HCT116 (cell line): ENCODE results near the gene MLX. TPM values are rescaled to one million over a fixed set of nuclear protein-coding genes. Genes with fewer than 3 reads are reported as not detected.

Experiments
- ATAC-seq: fragments of 200-7000 bp; cut with Tn5 transposase; 2 replicates; pipeline ENCODE4 v1.9.1; 2020; ENCODE audit warnings: mild to moderate bottlenecking, moderate library complexity
- BruUV-seq: library from RNA; stranded (reverse); fragments of 400-500 nt; replicated peaks from 2 replicates; lab custom pipeline; 2021; lab: Mats Ljungman, UMichigan
- CTCF ChIA-PET: fragments of 300-600 bp; sonication (Branson Sonifier 250); formaldehyde crosslinking; loops from one replicate; lab custom pipeline; 2021; ENCODE audit warnings: antibody characterized with exemption; lab: Charles Lee
- POLR2A ChIA-PET: fragments of 300-600, 350-600 bp; sonication (Branson Sonifier 250); formaldehyde crosslinking; loops from one replicate; lab custom pipeline; 2021; ENCODE audit warnings: antibody characterized with exemption; lab: Charles Lee
- RAD21 ChIA-PET, 2 experiments: fragments of 300-600 bp; sonication (Branson Sonifier 250); formaldehyde crosslinking; loops; one replicate each; lab custom pipeline; 2023; ENCODE audit warnings: low total read pairs in 2 of 2; ENCODE audit not compliant: uncharacterized antibody in 2 of 2, unreplicated experiment in 2 of 2, low non-redundant PET in 1 of 2; lab: Charles Lee
- DNase-seq: peaks from one replicate; pipeline ENCODE4 v3.0.0-alpha.2; 2010; ENCODE audit warnings: low read depth, low spot score
- H2AFZ ChIP-seq: fragments of 200-600 bp; shearing (Covaris generic), sonication (generic); 2 replicates; pipeline ENCODE4 v1.6.1; 2017; ENCODE audit warnings: low read depth, mixed run types, mixed read lengths, antibody characterized with exemption, low read length; ENCODE audit not compliant: poor library complexity, severe bottlenecking
- H3K27ac ChIP-seq: 2 replicates; pipeline ENCODE4 v1.5.1; 2012; ENCODE audit warnings: low read depth, low read length
- H3K27me3 ChIP-seq: fragments of 200-600 bp; sonication (generic); 2 replicates; pipeline ENCODE4 v1.6.1; 2016; ENCODE audit warnings: mixed run types, low read length, mixed read lengths; ENCODE audit not compliant: insufficient read depth
- H3K36me3 ChIP-seq, 2 experiments: fragments of 200-500 bp in 1 of 2; fragments of 200-600 bp in 1 of 2; sonication (Bioruptor generic) in 1 of 2; sonication (generic) in 1 of 2; 2 replicates each; pipeline versions ENCODE4 v1.5.1 to v1.6.1; 2014 to 2016; ENCODE audit warnings: low read length in 2 of 2, inconsistent platforms in 1 of 2, mixed read lengths in 1 of 2, mixed run types in 1 of 2; ENCODE audit not compliant: insufficient read depth in 2 of 2, control insufficient read depth in 1 of 2
- H3K4me1 ChIP-seq, 2 experiments: fragments of 200-600 bp in 1 of 2; sonication (generic) in 1 of 2; 2 replicates each; pipeline versions ENCODE4 v1.5.1 to v1.6.1; 2012 to 2017; ENCODE audit warnings: low read length in 2 of 2, inconsistent platforms in 1 of 2, mild to moderate bottlenecking in 1 of 2, mixed read lengths in 1 of 2, mixed run types in 1 of 2, moderate library complexity in 1 of 2; ENCODE audit not compliant: insufficient read depth in 2 of 2, control insufficient read depth in 1 of 2
- H3K4me2 ChIP-seq: fragments of 200-600 bp; sonication (generic); 2 replicates; pipeline ENCODE4 v1.6.1; 2017; ENCODE audit warnings: mixed run types, low read length, mixed read lengths
- H3K4me3 ChIP-seq, 2 experiments: fragments of 200-600 bp in 1 of 2; sonication (generic) in 1 of 2; replicated peaks in 1 of 2; 2 replicates each; pipeline ENCODE4 v1.5.1; 2011 to 2016; ENCODE audit warnings: low read length in 2 of 2, control low read depth in 1 of 2, low read depth in 1 of 2, mild to moderate bottlenecking in 1 of 2, mixed read lengths in 1 of 2, mixed run types in 1 of 2
- H3K79me2 ChIP-seq: fragments of 200-600 bp; sonication (generic); 2 replicates; pipeline ENCODE4 v1.6.1; 2017; ENCODE audit warnings: mild to moderate bottlenecking, mixed run types, low read length, moderate library complexity, mixed read lengths; ENCODE audit not compliant: insufficient read depth
- H3K9ac ChIP-seq: fragments of 200-600 bp; sonication (generic); 2 replicates; pipeline ENCODE4 v1.6.1; 2016; ENCODE audit warnings: low read length, mixed read lengths
- H3K9me2 ChIP-seq: fragments of 200-600 bp; sonication (generic), shearing (Covaris generic); 2 replicates; pipeline ENCODE4 v1.6.1; 2017; ENCODE audit warnings: mixed run types, mild to moderate bottlenecking, moderate library complexity; ENCODE audit not compliant: insufficient read depth
- H3K9me3 ChIP-seq, 2 experiments: fragments of 200-500 bp in 1 of 2; fragments of 200-600 bp in 1 of 2; sonication (Bioruptor generic) in 1 of 2; sonication (generic) in 1 of 2; 2 replicates each; pipeline ENCODE4 v1.6.1; 2014 to 2017; ENCODE audit warnings: low read length in 2 of 2, mixed read lengths in 2 of 2, inconsistent platforms in 1 of 2, low read depth in 1 of 2, mild to moderate bottlenecking in 1 of 2, mixed run types in 1 of 2, moderate library complexity in 1 of 2; ENCODE audit not compliant: control insufficient read depth in 1 of 2, insufficient read depth in 1 of 2
- H4K20me1 ChIP-seq: fragments of 200-600 bp; sonication (generic), shearing (Covaris generic); 2 replicates; pipeline ENCODE4 v1.6.1; 2017; ENCODE audit warnings: mixed run types, mild to moderate bottlenecking, moderate library complexity; ENCODE audit not compliant: insufficient read depth
- ATF3 ChIP-seq: IDR thresholded peaks from 2 replicates; pipeline ENCODE4 v1.6.1; 2012
- CBX3 ChIP-seq: IDR thresholded peaks from 2 replicates; pipeline ENCODE4 v1.6.1; 2012; ENCODE audit warnings: low read depth
- CEBPB ChIP-seq: IDR thresholded peaks from 2 replicates; pipeline ENCODE4 v1.6.1; 2012; ENCODE audit warnings: low read depth
- CTCF ChIP-seq, 3 experiments: fragments of 200-600 bp in 1 of 3; sonication (generic) in 1 of 3; IDR thresholded peaks in 2 of 3; conservative IDR thresholded peaks in 1 of 3; 2 replicates each; pipeline ENCODE4 v1.5.1; 2012 to 2017; ENCODE audit warnings: low read depth in 2 of 3, low read length in 2 of 3, antibody characterized with exemption in 1 of 3, borderline replicate concordance in 1 of 3, control low read depth in 1 of 3, mild to moderate bottlenecking in 1 of 3, mixed read lengths in 1 of 3, mixed run types in 1 of 3, moderate library complexity in 1 of 3; ENCODE audit not compliant: insufficient read depth in 1 of 3
- EGR1 ChIP-seq: IDR thresholded peaks from 2 replicates; pipeline ENCODE4 v1.6.1; 2012; ENCODE audit warnings: low read depth
- ELF1 ChIP-seq: IDR thresholded peaks from 2 replicates; pipeline ENCODE4 v1.6.1; 2012; ENCODE audit warnings: low read depth, borderline replicate concordance
- EZH2phosphoT487 ChIP-seq: fragments of 200-600 bp; IDR thresholded peaks from 2 replicates; pipeline ENCODE4 v1.6.1; 2018; ENCODE audit warnings: antibody characterized with exemption, borderline replicate concordance
- FOSL1 ChIP-seq: IDR thresholded peaks from 2 replicates; pipeline ENCODE4 v1.6.1; 2012; ENCODE audit warnings: low read depth
- POLR2A ChIP-seq: IDR thresholded peaks from 2 replicates; pipeline ENCODE4 v1.7.0; 2011; ENCODE audit warnings: borderline replicate concordance; ENCODE audit not compliant: insufficient read depth, insufficient read length; ENCODE audit errors: extremely low read depth
- RAD21 ChIP-seq: IDR thresholded peaks from 2 replicates; pipeline ENCODE4 v1.6.1; 2012; ENCODE audit warnings: low read depth, mild to moderate bottlenecking
- REST ChIP-seq: IDR thresholded peaks from 2 replicates; pipeline ENCODE4 v1.6.1; 2012; ENCODE audit warnings: low read depth
- SIN3A ChIP-seq: IDR thresholded peaks from 2 replicates; pipeline ENCODE4 v1.6.1; 2012; ENCODE audit warnings: low read depth
- SP1 ChIP-seq: IDR thresholded peaks from 2 replicates; pipeline ENCODE4 v1.6.1; 2012; ENCODE audit warnings: low read depth
- TCF7L2 ChIP-seq: IDR thresholded peaks from 2 replicates; pipeline ENCODE4 v1.7.0; 2011; ENCODE audit warnings: borderline replicate concordance, inconsistent platforms; ENCODE audit not compliant: insufficient read depth, insufficient read length; ENCODE audit errors: extremely low read depth
- YY1 ChIP-seq: IDR thresholded peaks from 2 replicates; pipeline ENCODE4 v1.6.1; 2011; ENCODE audit warnings: low read length, low read depth, moderate library complexity, mild to moderate bottlenecking; ENCODE audit not compliant: insufficient replicate concordance; ENCODE audit errors: extremely low read depth
- ZBTB33 ChIP-seq: IDR thresholded peaks from 2 replicates; pipeline ENCODE4 v1.6.1; 2011; ENCODE audit warnings: mild to moderate bottlenecking, low read length, moderate library complexity; ENCODE audit not compliant: insufficient replicate concordance; ENCODE audit errors: extremely low read depth
- ZNF274 ChIP-seq: fragments of 200-500 bp; sonication (Bioruptor generic); IDR thresholded peaks from 2 replicates; pipeline ENCODE4 v1.6.1; 2014; ENCODE audit warnings: mild to moderate bottlenecking, low read depth, low read length, inconsistent platforms
- intact Hi-C: fragments of 100-400 bp; cut with micrococcal nuclease; formaldehyde crosslinking; loops from 2 replicates; pipeline ENCODE4 v1.10.0; 2022
- total RNA-seq: library from RNA; stranded (reverse); gene quantifications from one replicate; pipeline ENCODE4 v1.2.1, GENCODE V29; 2021; ENCODE audit not compliant: unreplicated experiment

The MLX gene
- total RNA-seq, 1 experiment from 2014 or later, result 47.9 TPM

GRCh38 chr17:42553161-42553818, 13.6 kb upstream of the MLX start:
- no peaks in the 10 kb centered on the region for H3K36me3 ChIP-seq
- H3K9me2 ChIP-seq, result no peaks in the 10 kb centered on the region
- peaks cover 17% of the 10 kb centered on the region; the same call in 1 of the 2 replicates for H3K79me2 ChIP-seq
- no peak for DNase-seq
- CTCF ChIA-PET, result interaction anchor here (0.9 to 2.1 kb wide), 2 partner anchors 25 to 231 kb away, joined by 3 to 8 read pairs; partner anchors contain the start of gene PSMC3IP
- no peaks in the 10 kb centered on the region for H3K27me3 ChIP-seq
- POLR2A ChIA-PET, result no interaction called here
- ATAC-seq, result no peak
- H3K9ac ChIP-seq, result peak overlapping the region; percentile 97
- H3K4me2 ChIP-seq, result peak overlapping the region; percentile 86
- H2AFZ ChIP-seq, result no peak overlapping the region
- peaks cover 6 to 33% of the 10 kb centered on the region in 2 experiments for H3K4me1 ChIP-seq
- H3K27ac ChIP-seq, result peak overlapping the region; percentile 94; the same call in 1 of the 2 replicates
- no TSS peak for BruUV-seq
- no peaks in the 10 kb centered on the region for H4K20me1 ChIP-seq
- peak overlapping the region; percentile 93 to 99 for H3K4me3 ChIP-seq
- RAD21 ChIA-PET, result no interaction called here
- intact Hi-C loops, result no loop called here
- TF ChIP-seq ATF3 (no peak), POLR2A (no peak), EZH2phosphoT487 (no peak), CBX3 (no peak), FOSL1 (no peak), RAD21 (no peak), EGR1 (no peak), TCF7L2 (no peak), ZNF274 (no peak), ELF1 (no peak), CTCF (IDR thresholded peaks at IDR 0.05 in 2 of 3, conservative IDR thresholded peaks at IDR 0.05 in 1 of 3; ENCODE audit: borderline replicate concordance in 1 of 3, insufficient read depth in 1 of 3, low read depth in 2 of 3, low read length in 2 of 3) (no peak), YY1 (no peak), ZBTB33 (no peak), SIN3A (no peak), REST (no peak), CEBPB (no peak), SP1 (no peak)
- H3K9me3 ChIP-seq, result no peaks in the 10 kb centered on the region
